CD4-positive, alpha-beta T cell treated with Interferon gamma for 1 hour (primary cell): ENCODE data around the gene PLEKHG2.
A peak's percentile ranks its signal among the peaks of the same experiment; 100 is the strongest.
"Not testable (repeated sequence)": the region's sequence is repeated elsewhere in the genome, so short reads cannot be mapped to it uniquely, and the experiment has no call there.

Experiments used
- DNase-seq: peaks from one replicate; pipeline ENCODE4 v3.0.0-alpha.2; 2020

Gene PLEKHG2, protein sequence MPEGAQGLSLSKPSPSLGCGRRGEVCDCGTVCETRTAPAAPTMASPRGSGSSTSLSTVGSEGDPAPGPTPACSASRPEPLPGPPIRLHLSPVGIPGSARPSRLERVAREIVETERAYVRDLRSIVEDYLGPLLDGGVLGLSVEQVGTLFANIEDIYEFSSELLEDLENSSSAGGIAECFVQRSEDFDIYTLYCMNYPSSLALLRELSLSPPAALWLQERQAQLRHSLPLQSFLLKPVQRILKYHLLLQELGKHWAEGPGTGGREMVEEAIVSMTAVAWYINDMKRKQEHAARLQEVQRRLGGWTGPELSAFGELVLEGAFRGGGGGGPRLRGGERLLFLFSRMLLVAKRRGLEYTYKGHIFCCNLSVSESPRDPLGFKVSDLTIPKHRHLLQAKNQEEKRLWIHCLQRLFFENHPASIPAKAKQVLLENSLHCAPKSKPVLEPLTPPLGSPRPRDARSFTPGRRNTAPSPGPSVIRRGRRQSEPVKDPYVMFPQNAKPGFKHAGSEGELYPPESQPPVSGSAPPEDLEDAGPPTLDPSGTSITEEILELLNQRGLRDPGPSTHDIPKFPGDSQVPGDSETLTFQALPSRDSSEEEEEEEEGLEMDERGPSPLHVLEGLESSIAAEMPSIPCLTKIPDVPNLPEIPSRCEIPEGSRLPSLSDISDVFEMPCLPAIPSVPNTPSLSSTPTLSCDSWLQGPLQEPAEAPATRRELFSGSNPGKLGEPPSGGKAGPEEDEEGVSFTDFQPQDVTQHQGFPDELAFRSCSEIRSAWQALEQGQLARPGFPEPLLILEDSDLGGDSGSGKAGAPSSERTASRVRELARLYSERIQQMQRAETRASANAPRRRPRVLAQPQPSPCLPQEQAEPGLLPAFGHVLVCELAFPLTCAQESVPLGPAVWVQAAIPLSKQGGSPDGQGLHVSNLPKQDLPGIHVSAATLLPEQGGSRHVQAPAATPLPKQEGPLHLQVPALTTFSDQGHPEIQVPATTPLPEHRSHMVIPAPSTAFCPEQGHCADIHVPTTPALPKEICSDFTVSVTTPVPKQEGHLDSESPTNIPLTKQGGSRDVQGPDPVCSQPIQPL (N-terminal part only)

GRCh38 chr19:39412100-39412866 is at the start of gene PLEKHG2:
TSS of gene PLEKHG2 (plus strand) at chr19:39412669. CDS start at chr19:39414087, 1,418 bp downstream.
- DNase-seq, result peak; percentile 98

GRCh38 chr19:39362682-39363657 is 49.5 kb upstream of the PLEKHG2 start:
- no peak for DNase-seq

- DNase-seq, result peak; percentile 11
Measured at GRCh38 chr19:39363901-39364457, 48.5 kb upstream of the PLEKHG2 start.

GRCh38 chr19:39365531-39365930 is 46.9 kb upstream of the PLEKHG2 start:
- no peak for DNase-seq

GRCh38 chr19:39369200-39369599 is 43.3 kb upstream of the PLEKHG2 start:
- no peak for DNase-seq

DNA sequence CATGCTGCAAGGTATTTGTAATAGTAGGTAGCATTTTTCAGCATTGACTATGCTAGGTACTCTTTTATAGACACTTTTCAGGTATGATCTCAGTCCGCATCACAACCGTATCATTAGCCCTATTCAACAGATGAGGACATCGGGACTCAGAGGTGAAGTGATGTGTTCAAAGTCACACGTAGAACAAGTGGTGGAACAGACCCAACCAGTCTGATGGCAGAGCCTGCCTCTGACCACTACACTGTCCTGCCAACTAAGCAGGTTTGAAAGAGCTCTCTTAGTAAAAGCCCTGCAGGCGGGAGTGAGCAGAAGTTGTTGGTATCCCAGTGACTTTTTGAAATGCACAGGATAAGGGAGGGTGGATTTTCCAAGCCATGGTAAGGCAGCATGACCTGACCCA is 41.7 kb upstream of the PLEKHG2 start:
- no peak for DNase-seq

DNA sequence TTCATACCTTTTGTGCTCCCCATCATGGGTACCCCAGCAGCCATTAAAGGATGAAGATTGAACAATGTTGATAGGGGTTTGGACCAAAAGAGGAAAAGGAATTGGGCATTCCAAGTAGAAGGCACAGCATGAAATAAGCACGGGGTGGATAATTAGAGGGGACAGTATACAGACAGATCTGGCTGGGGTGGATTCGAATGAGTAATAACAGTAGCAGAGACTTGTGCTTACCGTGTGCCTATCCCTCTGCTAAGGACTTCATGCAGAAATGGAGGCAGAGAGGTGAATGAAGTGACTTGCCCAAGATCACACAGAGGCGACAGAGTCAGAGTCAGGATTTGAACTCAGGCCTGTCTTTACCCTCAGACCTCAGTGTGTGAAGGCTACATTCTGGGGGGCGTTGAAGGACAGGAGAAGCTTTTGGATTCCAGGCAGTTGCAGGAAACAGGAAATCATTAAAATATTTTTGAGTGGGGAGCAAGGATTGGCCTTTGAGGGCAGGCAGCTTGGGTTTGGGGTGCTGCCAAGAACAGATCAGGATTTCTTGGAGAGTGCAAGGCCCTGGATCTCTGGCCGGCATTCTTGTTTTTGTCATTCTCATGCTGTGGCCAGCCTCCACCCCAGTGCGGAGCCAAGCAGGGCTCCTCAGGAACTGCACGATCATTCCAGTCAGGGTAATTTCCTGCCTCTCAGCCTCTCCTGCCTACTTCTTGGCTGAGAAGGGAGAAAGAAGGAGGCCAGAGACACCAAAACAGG is 40.2 kb upstream of the PLEKHG2 start:
- no peak for DNase-seq

- no peak for DNase-seq
Measured at GRCh38 chr19:39372941-39373340, 39.5 kb upstream of the PLEKHG2 start.

DNA sequence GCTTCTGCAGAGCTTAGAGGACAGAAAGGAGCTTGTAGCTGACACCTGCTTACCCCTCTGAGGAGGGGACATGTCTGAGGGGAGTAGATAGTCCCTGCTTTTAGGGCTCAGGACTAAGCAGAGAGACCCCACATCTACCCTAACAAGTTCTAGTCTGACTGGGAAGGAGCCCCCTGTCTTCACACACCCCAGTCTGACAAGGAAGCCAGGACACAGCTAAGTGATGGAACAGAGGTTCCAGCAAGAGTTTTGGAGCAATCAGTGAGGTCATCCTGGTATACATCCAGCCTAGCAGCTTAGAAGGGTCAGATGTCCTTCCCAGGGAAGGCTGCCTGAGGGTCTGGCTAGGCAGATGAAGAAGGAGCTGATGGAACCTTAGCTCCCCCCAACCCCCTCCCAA is 36.5 kb upstream of the PLEKHG2 start:
- no peak for DNase-seq

DNA sequence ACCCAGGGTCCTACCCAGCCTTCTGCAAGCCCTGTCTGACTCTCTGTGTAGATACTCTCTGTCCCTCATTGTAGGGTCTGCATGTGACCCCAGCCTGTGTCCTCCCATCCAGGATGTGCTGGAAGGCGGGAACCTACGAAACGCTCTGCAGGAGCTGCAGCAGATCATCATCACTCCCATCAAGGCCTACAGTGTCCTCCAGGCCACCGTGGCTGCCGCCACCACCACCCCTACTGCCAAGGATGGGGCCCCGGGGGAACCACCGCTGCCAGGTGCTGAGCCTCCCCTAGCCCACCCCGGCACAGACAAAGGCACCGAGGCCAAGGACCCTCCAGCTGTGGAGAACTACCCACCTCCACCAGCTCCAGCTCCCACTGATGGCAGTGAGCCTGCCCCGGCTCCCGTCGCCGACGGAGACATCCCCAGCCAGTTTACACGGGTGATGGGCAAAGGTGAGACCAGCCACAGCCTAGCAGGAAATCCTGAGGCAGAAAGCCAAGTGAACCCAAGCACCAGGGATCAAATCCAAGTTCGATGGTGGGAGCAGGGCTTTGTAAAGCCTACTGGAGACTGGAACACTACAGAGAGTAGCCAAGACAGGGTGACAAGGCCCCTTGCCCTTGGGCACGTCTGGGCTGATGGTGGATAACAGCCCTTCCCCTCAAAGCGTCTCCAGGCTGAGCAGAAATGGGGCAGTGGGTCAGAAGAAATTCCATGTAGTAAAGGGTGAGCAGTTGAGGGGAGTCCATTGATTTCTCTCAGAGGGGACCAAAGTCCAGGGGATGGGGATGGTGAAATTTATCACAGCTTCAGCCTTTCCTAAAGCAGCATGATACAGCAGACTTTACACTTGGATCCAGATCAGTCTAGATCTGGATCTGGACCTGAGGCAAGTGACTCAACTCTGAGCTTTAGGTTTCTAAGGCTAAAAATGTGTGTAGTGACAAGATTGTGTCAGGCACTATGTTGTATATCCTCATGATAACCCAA is 34.8 kb upstream of the PLEKHG2 start:
- no peak for DNase-seq

GRCh38 chr19:39379366-39379765 is 33.1 kb upstream of the PLEKHG2 start:
- not testable (repeated sequence) for DNase-seq

DNA sequence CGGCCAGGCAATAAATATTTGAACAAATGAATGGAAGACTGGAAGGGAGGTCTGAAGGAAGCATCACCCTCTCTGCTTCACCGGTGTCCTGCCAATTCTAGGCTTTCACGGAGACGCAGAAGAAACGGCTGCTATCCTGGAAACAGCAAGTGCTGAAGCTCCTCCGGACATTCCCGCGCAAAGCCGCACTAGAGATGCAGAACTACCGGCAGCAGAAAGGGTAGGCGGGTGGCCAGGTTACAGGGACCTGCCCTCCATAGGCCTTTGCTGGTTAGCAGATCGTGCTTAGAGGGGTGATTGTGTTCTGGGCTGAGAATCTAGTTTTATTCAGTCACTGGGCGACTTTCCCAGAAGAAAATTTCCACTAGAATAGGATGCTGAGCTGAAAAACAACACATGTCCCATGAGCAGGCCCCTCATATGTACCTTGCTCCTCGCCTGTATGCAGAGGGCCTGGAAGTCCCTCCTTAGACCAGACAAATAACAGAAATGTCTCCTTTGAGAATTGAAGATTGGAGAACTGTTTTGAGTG is 32.5 kb upstream of the PLEKHG2 start:
- DNase-seq, result no peak

DNA sequence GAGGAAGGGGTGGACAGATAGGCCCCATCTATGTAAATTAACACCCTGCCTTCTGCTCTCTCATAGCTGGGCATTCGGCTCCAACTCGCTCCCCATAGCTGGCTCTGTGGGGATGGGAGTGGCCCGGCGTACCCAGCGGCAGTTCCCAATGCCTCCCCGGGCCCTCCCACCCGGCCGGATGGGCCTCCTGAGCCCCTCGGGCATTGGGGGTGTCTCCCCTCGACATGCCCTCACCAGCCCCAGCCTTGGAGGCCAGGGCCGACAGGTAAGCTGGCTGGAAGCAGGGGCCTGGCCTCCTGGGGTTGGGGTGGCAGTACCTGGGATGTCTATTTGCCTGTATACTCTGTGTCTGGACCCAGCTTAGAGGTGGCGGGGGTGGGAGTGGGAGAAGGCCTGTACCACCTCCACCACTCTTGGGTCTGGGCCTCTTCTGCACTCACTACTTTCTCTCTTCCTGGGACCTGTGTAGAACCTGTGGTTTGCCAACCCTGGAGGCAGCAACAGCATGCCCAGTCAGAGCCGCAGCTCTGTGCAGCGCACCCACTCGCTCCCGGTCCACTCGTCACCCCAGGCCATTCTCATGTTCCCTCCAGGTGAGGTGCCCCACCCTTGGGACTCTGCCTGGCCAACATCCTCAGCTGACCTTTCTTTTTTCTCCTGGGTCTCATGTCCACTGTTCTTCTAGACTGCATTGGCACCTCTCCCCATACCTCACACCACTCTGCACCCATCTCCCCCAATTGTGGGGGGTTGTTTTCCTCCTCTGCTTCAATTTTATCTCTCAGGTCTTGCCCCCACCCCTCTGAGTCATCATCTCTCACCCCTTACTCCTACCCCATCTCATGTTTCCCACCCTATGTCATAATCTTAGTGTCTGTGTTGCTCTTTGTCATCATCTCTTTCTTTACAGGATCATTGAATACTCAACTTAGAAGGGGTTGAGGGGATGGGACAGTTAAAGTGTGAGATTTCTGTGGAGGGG is 31.7 kb upstream of the PLEKHG2 start:
- DNase-seq, result no peak

GRCh38 chr19:39381910-39382611 is 30.4 kb upstream of the PLEKHG2 start:
- DNase-seq, result no peak

- DNase-seq, result no peak
Measured at GRCh38 chr19:39382991-39383828, 29.3 kb upstream of the PLEKHG2 start.
